HG02763 (cell line): Measurements from ENCODE around the gene PHETA1.

Experiments used
- ATAC-seq: cut with Tn5 transposase; IDR thresholded peaks from one replicate; pipeline ENCODE4 v1.9.1; 2021; ENCODE audit warnings: mild to moderate bottlenecking, moderate library complexity; ENCODE audit not compliant: unreplicated experiment

Gene PHETA1

GRCh38 chr12:111327474-111327873 lies 41.4 kb downstream of the PHETA1 start:
- no peak for ATAC-seq

GRCh38 chr12:111322336-111323250 lies 46.3 kb downstream of the PHETA1 start:
- no peak for ATAC-seq

- ATAC-seq = no peak
Observed at GRCh38 chr12:111321317-111321716, 47.6 kb downstream of the PHETA1 start.

- ATAC-seq = no peak
Observed at GRCh38 chr12:111320258-111321050, 48.4 kb downstream of the PHETA1 start.

- no peak for ATAC-seq
Observed at GRCh38 chr12:111319600-111320257, 49.2 kb downstream of the PHETA1 start.

GRCh38 chr12:111318450-111318849 lies 50.4 kb downstream of the PHETA1 start:
- no peak for ATAC-seq

GRCh38 chr12:111316671-111317070 lies 52.2 kb downstream of the PHETA1 start:
- ATAC-seq = no peak

- no peak for ATAC-seq
Observed at GRCh38 chr12:111314953-111315539, 53.8 kb downstream of the PHETA1 start.

- ATAC-seq = no peak
Observed at GRCh38 chr12:111313833-111314259, 55.0 kb downstream of the PHETA1 start.

- no peak for ATAC-seq
Observed at GRCh38 chr12:111312708-111313107, 56.2 kb downstream of the PHETA1 start.

GRCh38 chr12:111312016-111312415 lies 56.9 kb downstream of the PHETA1 start:
- ATAC-seq = no peak

- no peak for ATAC-seq
Observed at GRCh38 chr12:111311011-111311410, 57.9 kb downstream of the PHETA1 start.
